GM18519 (cell line): ENCODE measurements around the gene TNS1.

Source experiments
- ATAC-seq: cut with Tn5 transposase; IDR thresholded peaks from one replicate; pipeline ENCODE4 v1.9.1; 2021; ENCODE audit warnings: mild to moderate bottlenecking, moderate library complexity; ENCODE audit not compliant: unreplicated experiment, low FRiP score

TNS1 gene

GRCh38 chr2:217884985-217885384, 117.8 kb downstream of the TNS1 start:
- no peak for ATAC-seq

GRCh38 chr2:217880891-217881290, 121.9 kb downstream of the TNS1 start:
- ATAC-seq = no peak

- ATAC-seq = no peak
Observed at GRCh38 chr2:217880287-217880889, 122.4 kb downstream of the TNS1 start.

- no peak for ATAC-seq
Observed at GRCh38 chr2:217878915-217879590, 123.7 kb downstream of the TNS1 start.

- no peak for ATAC-seq
Observed at GRCh38 chr2:217877866-217878265, 124.9 kb downstream of the TNS1 start.

- ATAC-seq = no peak
Observed at GRCh38 chr2:217876253-217876570, 126.6 kb downstream of the TNS1 start.

GRCh38 chr2:217875556-217876252, 127.1 kb downstream of the TNS1 start:
- ATAC-seq = no peak

GRCh38 chr2:217875138-217875537, 127.7 kb downstream of the TNS1 start:
- ATAC-seq = no peak

- no peak for ATAC-seq
Observed at GRCh38 chr2:217873371-217873770, 129.4 kb downstream of the TNS1 start.

GRCh38 chr2:217872319-217872718, 130.5 kb downstream of the TNS1 start:
- ATAC-seq = no peak

- no peak for ATAC-seq
Observed at GRCh38 chr2:217870528-217871011, 132.2 kb downstream of the TNS1 start.

GRCh38 chr2:217868911-217869334, 133.9 kb downstream of the TNS1 start:
- no peak for ATAC-seq

GRCh38 chr2:217868265-217868892, 134.4 kb downstream of the TNS1 start:
- no peak for ATAC-seq

GRCh38 chr2:217866457-217866856, 136.3 kb downstream of the TNS1 start:
- no peak for ATAC-seq

- no peak for ATAC-seq
Observed at GRCh38 chr2:217864963-217865772, 137.6 kb downstream of the TNS1 start.

GRCh38 chr2:217863883-217864282, 138.9 kb downstream of the TNS1 start:
- ATAC-seq = no peak

GRCh38 chr2:217861334-217861877, 141.4 kb downstream of the TNS1 start:
- no peak for ATAC-seq

- no peak for ATAC-seq
Observed at GRCh38 chr2:217859926-217860325, 142.9 kb downstream of the TNS1 start.

- no peak for ATAC-seq
Observed at GRCh38 chr2:217858519-217859491, 144.0 kb downstream of the TNS1 start.
